K562 (cell line): Measurements from ENCODE around the gene SARS1. TPM values are rescaled to one million over a fixed set of nuclear protein-coding genes. Genes with fewer than 3 reads are reported as not detected.
A peak's percentile ranks its signal among the peaks of the same experiment; 100 is the strongest.

ENCODE experiments used
- ATF3 ChIP-seq, 2 experiments: fragments of 450-650 bp in 1 of 2; sonication (generic) in 1 of 2; formaldehyde crosslinking in 1 of 2; IDR thresholded peaks in 1 of 2; conservative IDR thresholded peaks in 1 of 2; 2 replicates each; pipeline versions ENCODE4 v1.6.1 to v1.8.1; 2016 to 2023; ENCODE audit warnings: mild to moderate bottlenecking in 2 of 2, moderate library complexity in 2 of 2, inconsistent platforms in 1 of 2, missing genetic modification reagents in 1 of 2
- FOS ChIP-seq: IDR thresholded peaks from 3 replicates; pipeline ENCODE4 v1.6.1; 2011; ENCODE audit not compliant: insufficient read length; ENCODE audit errors: extremely low read depth
- MBD1 ChIP-seq: fragments of 250-450 bp; sonication (Bioruptor Pico); IDR thresholded peaks from 2 replicates; pipeline ENCODE4 v1.8.0; 2022; ENCODE audit warnings: inconsistent platforms
- MITF ChIP-seq: IDR thresholded peaks from 2 replicates; pipeline ENCODE4 v1.6.1; 2014; ENCODE audit warnings: antibody characterized with exemption
- NFIC ChIP-seq: fragments of 450-650 bp; IDR thresholded peaks from 2 replicates; pipeline ENCODE4 v1.6.1; 2017; ENCODE audit warnings: mild to moderate bottlenecking, inconsistent platforms
- PHB2 ChIP-seq: fragments of 450-650 bp; IDR thresholded peaks from 2 replicates; pipeline ENCODE4 v1.6.1; 2017; ENCODE audit warnings: low read depth
- REST ChIP-seq, 2 experiments: fragments of 450-650 bp; formaldehyde crosslinking in 1 of 2; IDR thresholded peaks; 2 replicates each; pipeline versions ENCODE4 v1.4.0 to v1.6.1; 2014 to 2020; ENCODE audit warnings: mild to moderate bottlenecking in 2 of 2, borderline replicate concordance in 1 of 2, low read depth in 1 of 2
- TARDBP ChIP-seq: fragments of 450-650 bp; IDR thresholded peaks from 2 replicates; pipeline ENCODE4 v1.6.1; 2016
- THRA ChIP-seq: fragments of 450-650 bp; IDR thresholded peaks from 2 replicates; pipeline ENCODE4 v1.6.1; 2017; ENCODE audit warnings: mild to moderate bottlenecking, moderate library complexity
- TRIM24 ChIP-seq, 2 experiments: fragments of 450-650 bp; IDR thresholded peaks; 2 replicates each; pipeline ENCODE4 v1.6.1; 2016
- ZNF146 ChIP-seq: IDR thresholded peaks from one replicate; pipeline ENCODE4 v1.6.1; 2018; ENCODE audit warnings: missing compliant biosample characterization; ENCODE audit not compliant: unreplicated experiment
- ZNF584 ChIP-seq: fragments of 200-800 bp; sonication (Bioruptor generic); IDR thresholded peaks from 2 replicates; pipeline ENCODE4 v1.6.1; 2016; ENCODE audit warnings: low read depth, mild to moderate bottlenecking, missing genetic modification characterization, missing compliant biosample characterization
- ZNF785 ChIP-seq: fragments of 250-450 bp; sonication (Bioruptor Pico); IDR thresholded peaks from 2 replicates; pipeline ENCODE4 v1.4.0; 2020; ENCODE audit warnings: mild to moderate bottlenecking
- polyA plus RNA-seq, 8 experiments: library from polyadenylated mRNA; depleted of rRNA in 4 of 8; stranded (reverse) in 5 of 8; unstranded in 3 of 8; fragments of >200 nt; fragmentation: Nextera tagmentation in 2 of 8; fragmentation: Illumina TruSeq in 1 of 8; extraction: Ambion mirVana in 2 of 8; extraction: Trizol in 1 of 8; gene quantifications; 2 replicates each; pipeline versions ENCODE4 v1.2.1 to v1.2.3, GENCODE V29; 2011 to 2014; ENCODE audit warnings: inconsistent platforms in 1 of 8, missing spikeins in 1 of 8
- total RNA-seq, 7 experiments: library from RNA; depleted of rRNA in 6 of 7; stranded (reverse); fragments of >200 nt in 6 of 7; fragmentation: Illumina TruSeq in 2 of 7; extraction: Trizol in 2 of 7; gene quantifications; 2 replicates each; pipeline versions ENCODE4 v1.2.1 to v1.2.3, GENCODE V29; 2011 to 2021; ENCODE audit warnings: low replicate concordance in 1 of 7

SARS1 gene
- total and polyA plus RNA-seq, 9 of the 15 experiments (the other 6 are each of a cell fraction or from before 2014, with no cell fraction given): 221 to 623 (median 254) TPM

- no peak; the same call in 1 of the 2 replicates for TF ChIP-seq MITF
- peak in 1 of 2 experiments; percentile 52; a peak in 2 of 4 replicates for TF ChIP-seq TRIM24 (IDR thresholded peaks at IDR 0.05)
- TF ChIP-seq ZNF785 (CRISPR knock-in tag): no peak
- TF ChIP-seq ZNF146 (CRISPR knock-in tag): no peak
- no peak for TF ChIP-seq THRA
- peak; percentile 30 for TF ChIP-seq ZNF584 (CRISPR knock-in tag)
- TF ChIP-seq MBD1 (CRISPR knock-in tag): no peak
- TF ChIP-seq REST (IDR thresholded peaks at IDR 0.05; ENCODE audit: borderline replicate concordance): peak; percentile 46
- peak; percentile 61 for TF ChIP-seq REST (CRISPR knock-in tag; IDR thresholded peaks at IDR 0.05; ENCODE audit: low read depth)
- peak; percentile 47; the same call in 1 of the 2 replicates for TF ChIP-seq NFIC
- peak; percentile 24 for TF ChIP-seq FOS
- TF ChIP-seq ATF3 (IDR thresholded peaks at IDR 0.05): no peak
- no peak for TF ChIP-seq ATF3 (CRISPR knock-in tag; conservative IDR thresholded peaks at IDR 0.05)
- no peak; the same call in 1 of the 2 replicates for TF ChIP-seq PHB2
- no peak; the same call in 1 of the 2 replicates for TF ChIP-seq TARDBP
Measured at GRCh38 chr1:109282952-109283747, 69.4 kb downstream of the SARS1 start, which contains the start of gene PSRC1 (continued).
